Choroid plexus epithelial cell (primary cell): Measurements from ENCODE around the gene ERI3.

Source experiments
- DNase-seq: peaks from one replicate; pipeline ENCODE4 v3.0.0-alpha.2; 2010; ENCODE audit warnings: low read depth
- H3K4me3 ChIP-seq: 2 replicates; pipeline ENCODE4 v1.5.1; 2011; ENCODE audit warnings: low read depth, mild to moderate bottlenecking, control low read depth, low read length, moderate library complexity
- TF ChIP-seq, protein P1 (sequence below): conservative IDR thresholded peaks from 2 replicates; pipeline ENCODE4 v1.5.1; 2011; ENCODE audit warnings: low read depth, mild to moderate bottlenecking, control low read depth, inconsistent platforms, low read length, moderate library complexity

ERI3 gene

GRCh38 chr1:44271646-44272045 is 83.4 kb downstream of the ERI3 start:
- TF ChIP-seq, protein P1, sequence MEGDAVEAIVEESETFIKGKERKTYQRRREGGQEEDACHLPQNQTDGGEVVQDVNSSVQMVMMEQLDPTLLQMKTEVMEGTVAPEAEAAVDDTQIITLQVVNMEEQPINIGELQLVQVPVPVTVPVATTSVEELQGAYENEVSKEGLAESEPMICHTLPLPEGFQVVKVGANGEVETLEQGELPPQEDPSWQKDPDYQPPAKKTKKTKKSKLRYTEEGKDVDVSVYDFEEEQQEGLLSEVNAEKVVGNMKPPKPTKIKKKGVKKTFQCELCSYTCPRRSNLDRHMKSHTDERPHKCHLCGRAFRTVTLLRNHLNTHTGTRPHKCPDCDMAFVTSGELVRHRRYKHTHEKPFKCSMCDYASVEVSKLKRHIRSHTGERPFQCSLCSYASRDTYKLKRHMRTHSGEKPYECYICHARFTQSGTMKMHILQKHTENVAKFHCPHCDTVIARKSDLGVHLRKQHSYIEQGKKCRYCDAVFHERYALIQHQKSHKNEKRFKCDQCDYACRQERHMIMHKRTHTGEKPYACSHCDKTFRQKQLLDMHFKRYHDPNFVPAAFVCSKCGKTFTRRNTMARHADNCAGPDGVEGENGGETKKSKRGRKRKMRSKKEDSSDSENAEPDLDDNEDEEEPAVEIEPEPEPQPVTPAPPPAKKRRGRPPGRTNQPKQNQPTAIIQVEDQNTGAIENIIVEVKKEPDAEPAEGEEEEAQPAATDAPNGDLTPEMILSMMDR: no peak
- H3K4me3 ChIP-seq: no peak overlapping the region
- DNase-seq: no peak

GRCh38 chr1:44270686-44271628 is 84.1 kb downstream of the ERI3 start:
- H3K4me3 ChIP-seq: no peak overlapping the region
- DNase-seq: no peak
- TF ChIP-seq, protein P1: no peak

- no peak overlapping the region for H3K4me3 ChIP-seq
- DNase-seq: no peak
- TF ChIP-seq, protein P1: no peak
Measured at GRCh38 chr1:44268054-44268453, 87.0 kb downstream of the ERI3 start.

DNA sequence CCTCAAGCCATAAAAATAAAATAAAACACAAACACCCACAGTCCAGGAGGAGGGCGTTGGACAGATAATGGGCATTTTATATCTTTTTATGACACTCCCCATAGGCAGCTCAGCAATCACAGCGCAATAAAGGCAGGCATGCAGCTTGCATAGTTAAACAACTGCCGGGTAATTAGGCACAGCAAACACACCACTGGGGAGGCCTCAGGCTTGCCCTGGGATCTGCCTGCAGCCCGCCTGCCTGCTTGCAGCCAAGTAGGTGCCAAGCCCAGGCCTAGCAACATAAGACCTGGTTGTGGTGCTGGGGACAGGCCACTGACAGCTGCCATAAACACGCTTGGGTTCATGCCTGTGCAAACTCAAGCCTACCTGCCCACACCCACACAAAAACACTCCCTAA is 87.6 kb downstream of the ERI3 start:
- TF ChIP-seq, protein P1: no peak
- no peak for DNase-seq
- no peak overlapping the region for H3K4me3 ChIP-seq

DNA sequence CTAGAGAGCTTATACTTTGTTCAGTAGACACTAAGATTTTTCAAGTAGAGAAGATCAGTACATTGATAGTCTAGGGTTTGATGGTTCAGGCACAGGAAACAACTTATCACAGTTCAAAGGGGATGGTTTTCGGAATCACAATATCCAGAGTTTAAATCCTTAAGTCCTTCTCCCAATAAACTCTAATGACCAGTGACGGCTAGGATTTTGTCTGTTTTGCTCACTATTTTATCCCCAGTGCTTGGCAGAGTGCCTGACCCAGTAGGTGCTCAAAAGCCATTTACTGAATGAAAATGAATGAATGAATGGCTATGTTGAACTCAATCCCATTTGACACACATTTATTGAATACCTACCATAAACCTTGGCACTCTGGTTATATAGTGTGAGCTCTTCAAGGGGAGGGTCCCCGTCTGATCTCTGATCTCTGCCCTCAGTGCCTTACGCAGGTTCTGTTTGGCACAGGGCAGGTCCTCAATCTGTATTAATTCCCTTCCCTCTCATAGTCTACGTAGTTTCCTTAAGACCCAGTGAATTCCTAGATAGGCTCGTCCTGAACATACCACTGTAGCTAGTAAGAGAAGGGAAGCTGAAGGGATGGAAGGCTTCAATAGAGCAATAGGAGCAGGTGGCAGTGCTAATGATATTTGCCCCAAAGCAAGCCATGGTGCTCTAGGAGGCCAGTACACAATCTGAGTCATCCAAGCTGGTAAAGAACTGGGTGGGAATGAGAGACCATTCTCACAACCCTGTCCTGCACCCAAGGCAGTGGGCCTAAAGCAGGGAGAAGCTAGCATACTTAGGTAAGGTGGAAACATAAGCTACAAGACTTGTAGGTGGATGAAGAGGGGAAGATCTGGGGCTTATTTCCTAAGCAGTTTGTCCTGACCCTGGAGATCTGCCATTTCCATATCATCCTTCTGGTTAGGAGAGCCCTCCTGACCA is 88.4 kb downstream of the ERI3 start:
- TF ChIP-seq, protein P1: no peak
- DNase-seq: no peak
- H3K4me3 ChIP-seq: no peak overlapping the region

GRCh38 chr1:44265656-44266358 is 89.2 kb downstream of the ERI3 start:
- no peak for DNase-seq
- no peak overlapping the region for H3K4me3 ChIP-seq
- TF ChIP-seq, protein P1: no peak
